ENCODE measurements around the gene CCDC91.

GRCh38 chr12:28413460-28414109 is 223.3 kb downstream of the CCDC91 start:
- TF ChIP-seq CTCF (conservative IDR thresholded peaks at IDR 0.05; ENCODE audit: low read depth, low read length) (no peak), CEBPB (IDR thresholded peaks at IDR 0.05; ENCODE audit: low read depth, low read length) (no peak), BHLHE40 (IDR thresholded peaks at IDR 0.05; ENCODE audit: low read depth, low read length) (no peak), CHD1 (IDR thresholded peaks at IDR 0.05; ENCODE audit: low read depth, low read length) (no peak), MXI1 (IDR thresholded peaks at IDR 0.05; ENCODE audit: borderline replicate concordance, low read depth, low read length) (no peak), POLR2A (IDR thresholded peaks at IDR 0.05; ENCODE audit: low read depth, low read length) (no peak), MAFK (IDR thresholded peaks at IDR 0.05; ENCODE audit: low read depth, low read length) (no peak), SMC3 (IDR thresholded peaks at IDR 0.05; ENCODE audit: low read depth, low read length) (no peak), FOS (IDR thresholded peaks at IDR 0.05; ENCODE audit: low read depth, low read length) (no peak), MAZ (IDR thresholded peaks at IDR 0.05; ENCODE audit: borderline replicate concordance, low read depth, low read length) (no peak)
- TF ChIP-seq, protein P1, sequence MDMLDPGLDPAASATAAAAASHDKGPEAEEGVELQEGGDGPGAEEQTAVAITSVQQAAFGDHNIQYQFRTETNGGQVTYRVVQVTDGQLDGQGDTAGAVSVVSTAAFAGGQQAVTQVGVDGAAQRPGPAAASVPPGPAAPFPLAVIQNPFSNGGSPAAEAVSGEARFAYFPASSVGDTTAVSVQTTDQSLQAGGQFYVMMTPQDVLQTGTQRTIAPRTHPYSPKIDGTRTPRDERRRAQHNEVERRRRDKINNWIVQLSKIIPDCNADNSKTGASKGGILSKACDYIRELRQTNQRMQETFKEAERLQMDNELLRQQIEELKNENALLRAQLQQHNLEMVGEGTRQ (IDR thresholded peaks at IDR 0.05; ENCODE audit: low read depth, low read length): no peak

Data from IMR-90 (cell line).